Gastrocnemius medialis (tissue), 4 donors: ENCODE measurements around the gene GNAO1. TPM values are rescaled to one million over a fixed set of nuclear protein-coding genes. Genes with fewer than 3 reads are reported as not detected.

Experiments
- ATAC-seq, 2 donors: fragments of 150-250 bp; one replicate each; pipeline ENCODE4 v1.9.1; 2016
- DNase-seq, 2 donors: peaks; one replicate each; pipeline ENCODE4 v3.0.0-alpha.2; 2019
- H3K27ac ChIP-seq, 4 donors: fragments of 200-600 bp; sonication (generic); 1 replicate in 1 of 4; 2 replicates in 3 of 4; pipeline ENCODE4 v1.5.1; 2016 to 2018; ENCODE audit warnings: mild to moderate bottlenecking in 2 of 4, moderate library complexity in 1 of 4
- H3K27me3 ChIP-seq, 3 donors: fragments of 200-600 bp; sonication (generic) in 2 of 3; 1 replicate in 1 of 3; 2 replicates in 2 of 3; pipeline versions ENCODE4 v1.5.1 to v1.6.0; 2016 to 2019; ENCODE audit warnings: mild to moderate bottlenecking in 1 of 3, moderate library complexity in 1 of 3
- H3K36me3 ChIP-seq, 2 donors: fragments of 200-600 bp; sonication (generic) in 1 of 2; one replicate each; pipeline ENCODE4 v1.5.1; 2017 to 2018
- H3K4me1 ChIP-seq, 2 donors: fragments of 200-600 bp; sonication (generic) in 1 of 2; one replicate each; pipeline ENCODE4 v1.5.1; 2016 to 2017; ENCODE audit warnings: mild to moderate bottlenecking in 2 of 2
- H3K4me3 ChIP-seq, 4 donors: fragments of 200-600 bp; sonication (generic) in 3 of 4; 1 replicate in 1 of 4; 2 replicates in 3 of 4; pipeline ENCODE4 v1.5.1; 2016 to 2019; ENCODE audit warnings: mild to moderate bottlenecking in 2 of 4
- H3K9me3 ChIP-seq, 3 donors: fragments of 200-600 bp; sonication (generic) in 2 of 3; 1 replicate in 1 of 3; 2 replicates in 2 of 3; pipeline ENCODE4 v1.5.1; 2016 to 2019
- POLR2A ChIP-seq, 2 donors: fragments of 450-650 bp; IDR thresholded peaks; one replicate each; pipeline ENCODE4 v1.6.1; 2017; ENCODE audit warnings: antibody characterized with exemption in 2 of 2, mild to moderate bottlenecking in 2 of 2, moderate library complexity in 2 of 2
- in situ Hi-C, 4 donors: fragments of 200-750 bp; cut with MboI; loops; one replicate each; pipeline versions ENCODE4 v1.15.0 to v1.8.0; 2017; ENCODE audit warnings: low sequenced_read_pairs in 4 of 4
- intact Hi-C: fragments of 100-400 bp; cut with DNase I; formaldehyde crosslinking; loops from one replicate; pipeline ENCODE4 v1.15.1; 2023; ENCODE audit warnings: low total_unique reads
- total RNA-seq, 4 donors: library from RNA; depleted of rRNA; stranded (reverse); fragments of >200 nt; gene quantifications; one replicate each; pipeline versions ENCODE4 v1.1.0 to v1.2.3, GENCODE V29; 2016
- TF ChIP-seq, protein P1 (sequence below), 5 experiments: fragments of 450-650 bp in 3 of 5; fragments of 200-600 bp in 2 of 5; sonication (generic) in 2 of 5; IDR thresholded peaks in 4 of 5; conservative IDR thresholded peaks in 1 of 5; 1 replicate in 4 of 5; 2 replicates in 1 of 5; pipeline ENCODE4 v1.5.1; 2016 to 2019; ENCODE audit warnings: antibody characterized with exemption in 5 of 5, mild to moderate bottlenecking in 3 of 5, moderate library complexity in 3 of 5

The GNAO1 gene
- total RNA-seq, 4 donors from 2014 or later, result 0.25 to 2.0 (median 0.79) TPM

DNA sequence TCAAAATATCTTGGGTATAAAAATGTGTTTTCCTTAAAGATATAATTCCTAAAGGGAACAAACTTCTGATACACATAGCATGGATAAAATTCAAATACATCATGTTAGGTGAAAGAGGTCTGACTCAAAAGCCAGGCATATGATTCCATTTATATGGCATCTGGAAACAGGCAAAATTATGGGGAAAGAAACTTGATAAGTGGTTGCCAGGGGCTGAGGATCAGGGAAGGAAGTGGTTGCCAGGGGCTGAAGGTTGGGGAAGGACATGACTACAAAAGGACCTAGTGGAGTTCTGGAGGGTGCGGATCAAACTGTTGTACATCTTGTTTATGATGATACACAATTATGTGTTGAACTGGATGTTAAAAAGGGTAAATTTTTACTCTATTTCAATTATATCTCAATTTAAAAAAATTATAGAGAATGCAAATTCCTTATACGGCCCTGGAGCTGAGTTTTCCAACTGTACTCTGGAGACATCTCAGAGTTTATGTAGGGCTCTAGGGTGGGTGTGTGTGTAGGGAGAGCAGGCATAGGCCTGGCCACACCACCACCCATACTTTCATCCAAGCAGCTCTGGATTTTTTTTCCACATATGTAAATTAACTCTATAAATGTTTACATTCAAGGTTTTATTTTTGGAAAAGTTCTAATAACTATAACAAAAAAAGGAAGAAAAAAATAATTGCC is 179.0 kb downstream of the GNAO1 start:
- ATAC-seq (no peak), DNase-seq (no peak)
- Histone ChIP-seq H3K36me3 (peaks cover 0 to 32% of the 10 kb centered on the region in 2 donors), H3K4me1 (peaks cover 35 to 53% of the 10 kb centered on the region in 2 donors), H3K27ac (peak overlapping the region; percentile 16 to 68 (median 56)), H3K27me3 (no peaks in the 10 kb centered on the region), H3K9me3 (no peaks in the 10 kb centered on the region), H3K4me3 (no peak overlapping the region)
- intact Hi-C loops (no loop called here), in situ Hi-C loops (no loop called here)
- no peak for TF ChIP-seq POLR2A (IDR thresholded peaks at IDR 0.05)
- TF ChIP-seq, protein P1, sequence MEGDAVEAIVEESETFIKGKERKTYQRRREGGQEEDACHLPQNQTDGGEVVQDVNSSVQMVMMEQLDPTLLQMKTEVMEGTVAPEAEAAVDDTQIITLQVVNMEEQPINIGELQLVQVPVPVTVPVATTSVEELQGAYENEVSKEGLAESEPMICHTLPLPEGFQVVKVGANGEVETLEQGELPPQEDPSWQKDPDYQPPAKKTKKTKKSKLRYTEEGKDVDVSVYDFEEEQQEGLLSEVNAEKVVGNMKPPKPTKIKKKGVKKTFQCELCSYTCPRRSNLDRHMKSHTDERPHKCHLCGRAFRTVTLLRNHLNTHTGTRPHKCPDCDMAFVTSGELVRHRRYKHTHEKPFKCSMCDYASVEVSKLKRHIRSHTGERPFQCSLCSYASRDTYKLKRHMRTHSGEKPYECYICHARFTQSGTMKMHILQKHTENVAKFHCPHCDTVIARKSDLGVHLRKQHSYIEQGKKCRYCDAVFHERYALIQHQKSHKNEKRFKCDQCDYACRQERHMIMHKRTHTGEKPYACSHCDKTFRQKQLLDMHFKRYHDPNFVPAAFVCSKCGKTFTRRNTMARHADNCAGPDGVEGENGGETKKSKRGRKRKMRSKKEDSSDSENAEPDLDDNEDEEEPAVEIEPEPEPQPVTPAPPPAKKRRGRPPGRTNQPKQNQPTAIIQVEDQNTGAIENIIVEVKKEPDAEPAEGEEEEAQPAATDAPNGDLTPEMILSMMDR (IDR thresholded peaks at IDR 0.05 in 4 of 5, conservative IDR thresholded peaks at IDR 0.05 in 1 of 5), result no peak

DNA sequence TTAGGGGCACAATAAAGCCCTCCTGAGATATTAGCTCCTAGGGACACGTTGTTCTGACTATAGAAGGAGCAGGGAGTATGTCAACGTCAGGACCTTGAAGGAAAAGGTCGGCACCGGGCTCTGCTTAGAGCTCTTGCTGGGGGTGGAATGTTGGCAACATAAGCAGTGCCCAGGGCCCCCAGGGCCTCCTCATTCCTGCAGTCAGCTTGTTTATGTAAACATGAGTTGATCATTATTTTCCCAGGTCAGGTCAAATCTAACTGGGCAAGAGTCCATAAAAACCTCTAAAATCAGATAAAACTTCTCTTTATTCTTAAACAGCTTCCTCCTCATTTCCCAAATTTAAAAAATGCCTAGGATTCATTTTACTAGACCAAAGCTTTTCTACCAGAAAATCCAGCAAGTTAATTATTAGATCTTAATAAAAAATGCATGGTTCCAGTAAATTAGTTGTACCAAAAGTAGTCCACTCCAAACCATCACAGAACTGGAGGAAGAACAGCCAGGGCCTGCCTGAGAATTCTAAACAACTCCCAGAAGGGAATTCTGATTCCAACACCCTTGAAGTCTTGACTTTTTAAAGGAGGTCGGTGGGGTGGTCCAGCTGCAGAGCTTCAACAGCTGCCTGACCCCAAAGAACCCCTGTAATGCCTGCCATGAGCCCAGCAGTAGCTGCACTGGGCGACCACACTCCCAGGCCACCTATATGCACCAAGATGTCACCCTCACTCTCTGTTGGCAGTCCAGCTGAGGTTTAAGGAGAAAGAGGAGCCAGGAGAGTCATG is 179.8 kb downstream of the GNAO1 start:
- no peak for DNase-seq
- intact Hi-C loops, result no loop called here
- Histone ChIP-seq H3K9me3 (no peaks in the 10 kb centered on the region), H3K4me1 (peaks cover 35 to 58% of the 10 kb centered on the region in 2 donors), H3K27ac (peak overlapping the region; percentile 16 to 68 (median 56)), H3K36me3 (peaks cover 0 to 31% of the 10 kb centered on the region in 2 donors), H3K27me3 (no peaks in the 10 kb centered on the region), H3K4me3 (no peak overlapping the region)
- TF ChIP-seq, protein P1 (IDR thresholded peaks at IDR 0.05 in 4 of 5, conservative IDR thresholded peaks at IDR 0.05 in 1 of 5), result no peak
- no peak for TF ChIP-seq POLR2A (IDR thresholded peaks at IDR 0.05)
- ATAC-seq, result peak in 1 of 2 donors; percentile 34
- in situ Hi-C loops, result no loop called here

DNA sequence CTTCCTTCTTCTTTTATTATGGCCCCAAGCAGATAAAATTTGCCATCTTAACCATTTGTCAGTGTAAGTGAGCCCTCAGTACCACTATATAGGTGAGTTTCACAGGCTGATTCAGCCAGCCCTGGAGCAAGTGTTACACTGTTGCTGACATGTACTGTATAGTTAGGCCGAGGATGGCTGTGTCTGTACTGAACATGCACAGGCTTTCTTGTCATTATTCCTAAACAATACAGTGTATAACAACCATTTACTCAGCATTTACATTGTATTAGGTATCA is 180.3 kb downstream of the GNAO1 start:
- Histone ChIP-seq H3K36me3 (peaks cover 0 to 27% of the 10 kb centered on the region in 2 donors), H3K4me1 (peaks cover 35 to 58% of the 10 kb centered on the region in 2 donors), H3K27me3 (no peaks in the 10 kb centered on the region), H3K27ac (peak overlapping the region; percentile 16 to 68 (median 56)), H3K4me3 (no peak overlapping the region), H3K9me3 (no peaks in the 10 kb centered on the region)
- no peak for DNase-seq
- in situ Hi-C loops, result no loop called here
- ATAC-seq, result no peak
- intact Hi-C loops, result no loop called here
- TF ChIP-seq, protein P1 (IDR thresholded peaks at IDR 0.05 in 4 of 5, conservative IDR thresholded peaks at IDR 0.05 in 1 of 5), result no peak
- TF ChIP-seq POLR2A (IDR thresholded peaks at IDR 0.05), result no peak

DNA sequence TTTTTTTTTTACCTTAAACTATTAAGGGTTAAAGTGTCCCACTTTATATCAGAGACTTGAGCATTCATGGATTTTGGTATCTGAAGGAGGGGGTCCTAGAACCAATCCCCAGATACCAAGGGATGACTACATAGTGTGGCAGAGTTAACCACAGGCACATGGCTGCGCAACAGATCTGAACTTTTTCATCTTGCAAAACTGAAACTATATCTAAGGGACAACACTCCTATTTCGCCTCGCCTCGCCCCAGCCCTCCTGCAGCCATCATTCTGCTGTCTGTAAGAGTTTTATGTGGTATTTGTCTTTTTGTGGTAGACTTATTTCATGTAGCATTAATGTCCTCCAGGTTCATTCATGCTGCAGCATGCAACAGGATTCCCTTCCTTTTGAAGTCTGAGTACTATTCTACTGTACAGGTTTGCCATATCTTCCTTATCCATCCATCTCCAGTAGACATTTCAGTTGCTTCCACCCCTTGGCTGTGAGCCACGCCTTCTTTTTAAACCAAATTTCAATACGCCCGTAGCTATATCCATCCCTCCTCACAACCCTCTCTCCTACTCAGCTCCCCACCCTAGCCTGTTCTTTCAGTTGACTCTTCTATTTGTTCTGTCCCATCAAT is 180.8 kb downstream of the GNAO1 start:
- H3K4me1 ChIP-seq, result peaks cover 35 to 58% of the 10 kb centered on the region in 2 donors
- peak overlapping the region in 3 of 4 donors; percentile 52 to 68 (median 58) for H3K27ac ChIP-seq
- intact Hi-C loops (no loop called here), in situ Hi-C loops (no loop called here)
- no peak for DNase-seq
- TF ChIP-seq POLR2A (IDR thresholded peaks at IDR 0.05), result no peak
- TF ChIP-seq, protein P1 (IDR thresholded peaks at IDR 0.05 in 4 of 5, conservative IDR thresholded peaks at IDR 0.05 in 1 of 5), result no peak
- no peaks in the 10 kb centered on the region for H3K9me3 ChIP-seq
- no peaks in the 10 kb centered on the region for H3K27me3 ChIP-seq
- ATAC-seq, result peak; percentile 50 to 57
- peaks cover 0 to 22% of the 10 kb centered on the region in 2 donors for H3K36me3 ChIP-seq
- H3K4me3 ChIP-seq, result no peak overlapping the region
